Measurements from ENCODE around the gene BUB3. TPM values are rescaled to one million over a fixed set of nuclear protein-coding genes. Genes with fewer than 3 reads are reported as not detected.

Gene BUB3
- total and polyA plus RNA-seq, 2 of the 13 experiments (the other 11 are each of a cell fraction or from before 2014, with no cell fraction given): 174 to 188 TPM

GRCh38 chr10:123157210-123157609, 3.0 kb downstream of the BUB3 start:
- Histone ChIP-seq H4K20me1 (ENCODE audit: insufficient read depth, low read length) (peaks cover 20% of the 10 kb centered on the region), H3K79me2 (ENCODE audit: insufficient read depth, low read length) (peaks cover 65% of the 10 kb centered on the region), H3K4me2 (ENCODE audit: low read depth, low read length) (peak overlapping the region; percentile 70), H3K9ac (ENCODE audit: insufficient read depth, low read depth, low read length) (no peak overlapping the region), H3K9me3 (ENCODE audit: low read length) (no peaks in the 10 kb centered on the region), H2AFZ (ENCODE audit: low read length) (no peak overlapping the region), H3K27ac (ENCODE audit: extremely low read length, insufficient read depth, low read length) (peak overlapping the region; percentile 56), H3K4me1 (ENCODE audit: insufficient read depth, low read length) (peaks cover 64% of the 10 kb centered on the region), H3K27me3 (ENCODE audit: control insufficient read depth in 1 of 2, insufficient read depth in 2 of 2, low read length in 2 of 2) (peaks cover 0 to 13% of the 10 kb centered on the region in 2 experiments; a peak in 2 of 5 replicates), H3K36me3 (replicated peaks in 1 of 2; ENCODE audit: control insufficient read depth in 1 of 2, insufficient read depth in 2 of 2, low read length in 2 of 2) (peaks cover 11 to 32% of the 10 kb centered on the region in 2 experiments), H3K4me3 (replicated peaks in 1 of 3; ENCODE audit: insufficient read depth in 1 of 3, low read depth in 2 of 3, low read length in 3 of 3) (peak overlapping the region in 2 of 3 experiments; percentile 29 to 65; a peak in 2 of 6 replicates)
- CTCF ChIA-PET (ENCODE audit: low intra/inter-chr PET ratio, low total read pairs): no interaction called here
- DNase-seq (ENCODE audit: low spot score) (peak; percentile 67), ATAC-seq (peak; percentile 3; the same call in 2 of the 3 replicates), FAIRE-seq (peak; percentile 18)
- no TSS peak for BruUV-seq (replicated peaks)
- 7% methylated on average over 3 of the region's 3 CpGs for WGBS (ENCODE audit: low lambda C conversion rate)
- in situ Hi-C loops (cut with HindIII; ENCODE audit: extremely low pct_ligation_motif_present, low pct_unique_long_range_greater_than_20kb) (no loop called here), intact Hi-C loops (cut with micrococcal nuclease; ENCODE audit: unreplicated experiment) (loop anchor here (10.0 kb wide), 1 partner anchor 48 kb away; no protein-coding TSS in a partner anchor)
- POLR2A ChIA-PET: no interaction called here
- TF ChIP-seq ZBTB1 (CRISPR knock-in tag; IDR thresholded peaks at IDR 0.05; ENCODE audit: borderline replicate concordance): no peak
- no peak for TF ChIP-seq ZNF234 (CRISPR knock-in tag; conservative IDR thresholded peaks at IDR 0.05)
- TF ChIP-seq ZNF75D (CRISPR knock-in tag; IDR thresholded peaks at IDR 0.05; ENCODE audit: borderline replicate concordance): no peak
- TF ChIP-seq MED13 (CRISPR knock-in tag; IDR thresholded peaks at IDR 0.05): no peak
- no peak for TF ChIP-seq ZNF337 (CRISPR knock-in tag; IDR thresholded peaks at IDR 0.05; ENCODE audit: borderline replicate concordance, low read depth)
- no peak for TF ChIP-seq ZNF572 (CRISPR knock-in tag; IDR thresholded peaks at IDR 0.05)
- TF ChIP-seq, protein P1, sequence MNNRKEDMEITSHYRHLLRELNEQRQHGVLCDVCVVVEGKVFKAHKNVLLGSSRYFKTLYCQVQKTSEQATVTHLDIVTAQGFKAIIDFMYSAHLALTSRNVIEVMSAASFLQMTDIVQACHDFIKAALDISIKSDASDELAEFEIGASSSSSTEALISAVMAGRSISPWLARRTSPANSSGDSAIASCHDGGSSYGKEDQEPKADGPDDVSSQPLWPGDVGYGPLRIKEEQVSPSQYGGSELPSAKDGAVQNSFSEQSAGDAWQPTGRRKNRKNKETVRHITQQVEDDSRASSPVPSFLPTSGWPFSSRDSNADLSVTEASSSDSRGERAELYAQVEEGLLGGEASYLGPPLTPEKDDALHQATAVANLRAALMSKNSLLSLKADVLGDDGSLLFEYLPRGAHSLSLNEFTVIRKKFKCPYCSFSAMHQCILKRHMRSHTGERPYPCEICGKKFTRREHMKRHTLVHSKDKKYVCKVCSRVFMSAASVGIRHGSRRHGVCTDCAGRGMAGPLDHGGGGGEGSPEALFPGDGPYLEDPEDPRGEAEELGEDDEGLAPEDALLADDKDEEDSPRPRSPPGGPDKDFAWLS (CRISPR knock-in tag; IDR thresholded peaks at IDR 0.05; ENCODE audit: borderline replicate concordance): no peak
- no peak for TF ChIP-seq KLF12 (CRISPR knock-in tag; IDR thresholded peaks at IDR 0.05; ENCODE audit: borderline replicate concordance)
- TF ChIP-seq, protein P2, sequence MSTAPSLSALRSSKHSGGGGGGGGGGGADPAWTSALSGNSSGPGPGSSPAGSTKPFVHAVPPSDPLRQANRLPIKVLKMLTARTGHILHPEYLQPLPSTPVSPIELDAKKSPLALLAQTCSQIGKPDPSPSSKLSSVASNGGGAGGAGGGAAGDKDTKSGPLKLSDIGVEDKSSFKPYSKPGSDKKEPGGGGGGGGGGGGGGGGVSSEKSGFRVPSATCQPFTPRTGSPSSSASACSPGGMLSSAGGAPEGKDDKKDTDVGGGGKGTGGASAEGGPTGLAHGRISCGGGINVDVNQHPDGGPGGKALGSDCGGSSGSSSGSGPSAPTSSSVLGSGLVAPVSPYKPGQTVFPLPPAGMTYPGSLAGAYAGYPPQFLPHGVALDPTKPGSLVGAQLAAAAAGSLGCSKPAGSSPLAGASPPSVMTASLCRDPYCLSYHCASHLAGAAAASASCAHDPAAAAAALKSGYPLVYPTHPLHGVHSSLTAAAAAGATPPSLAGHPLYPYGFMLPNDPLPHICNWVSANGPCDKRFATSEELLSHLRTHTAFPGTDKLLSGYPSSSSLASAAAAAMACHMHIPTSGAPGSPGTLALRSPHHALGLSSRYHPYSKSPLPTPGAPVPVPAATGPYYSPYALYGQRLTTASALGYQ (CRISPR knock-in tag; IDR thresholded peaks at IDR 0.05): no peak
- peak; percentile 21; the same call in 1 of the 2 replicates for TF ChIP-seq FOSL1 (CRISPR knock-in tag; IDR thresholded peaks at IDR 0.05; ENCODE audit: borderline replicate concordance)
- no peak for TF ChIP-seq GPBP1L1 (CRISPR knock-in tag; IDR thresholded peaks at IDR 0.05)
- no peak for TF ChIP-seq ZNF709 (CRISPR knock-in tag; IDR thresholded peaks at IDR 0.05)
- TF ChIP-seq AFF4 (CRISPR knock-in tag; IDR thresholded peaks at IDR 0.05): no peak

Measured in HepG2 (cell line).